Gastrocnemius medialis (tissue), 4 donors: ENCODE measurements around the gene PSMD5. TPM values are rescaled to one million over a fixed set of nuclear protein-coding genes. Genes with fewer than 3 reads are reported as not detected.

Source experiments
- ATAC-seq, 2 donors: fragments of 150-250 bp; one replicate each; pipeline ENCODE4 v1.9.1; 2016
- DNase-seq, 2 donors: peaks; one replicate each; pipeline ENCODE4 v3.0.0-alpha.2; 2019
- H3K27ac ChIP-seq, 4 donors: fragments of 200-600 bp; sonication (generic); 1 replicate in 1 of 4; 2 replicates in 3 of 4; pipeline ENCODE4 v1.5.1; 2016 to 2018; ENCODE audit warnings: mild to moderate bottlenecking in 2 of 4, moderate library complexity in 1 of 4
- H3K27me3 ChIP-seq, 3 donors: fragments of 200-600 bp; sonication (generic) in 2 of 3; 1 replicate in 1 of 3; 2 replicates in 2 of 3; pipeline versions ENCODE4 v1.5.1 to v1.6.0; 2016 to 2019; ENCODE audit warnings: mild to moderate bottlenecking in 1 of 3, moderate library complexity in 1 of 3
- H3K36me3 ChIP-seq, 2 donors: fragments of 200-600 bp; sonication (generic) in 1 of 2; one replicate each; pipeline ENCODE4 v1.5.1; 2017 to 2018
- H3K4me1 ChIP-seq, 2 donors: fragments of 200-600 bp; sonication (generic) in 1 of 2; one replicate each; pipeline ENCODE4 v1.5.1; 2016 to 2017; ENCODE audit warnings: mild to moderate bottlenecking in 2 of 2
- H3K4me3 ChIP-seq, 4 donors: fragments of 200-600 bp; sonication (generic) in 3 of 4; 1 replicate in 1 of 4; 2 replicates in 3 of 4; pipeline ENCODE4 v1.5.1; 2016 to 2019; ENCODE audit warnings: mild to moderate bottlenecking in 2 of 4
- H3K9me3 ChIP-seq, 3 donors: fragments of 200-600 bp; sonication (generic) in 2 of 3; 1 replicate in 1 of 3; 2 replicates in 2 of 3; pipeline ENCODE4 v1.5.1; 2016 to 2019
- CTCF ChIP-seq, 5 experiments: fragments of 450-650 bp in 3 of 5; fragments of 200-600 bp in 2 of 5; sonication (generic) in 2 of 5; IDR thresholded peaks in 4 of 5; conservative IDR thresholded peaks in 1 of 5; 1 replicate in 4 of 5; 2 replicates in 1 of 5; pipeline ENCODE4 v1.5.1; 2016 to 2019; ENCODE audit warnings: antibody characterized with exemption in 5 of 5, mild to moderate bottlenecking in 3 of 5, moderate library complexity in 3 of 5
- POLR2A ChIP-seq, 2 donors: fragments of 450-650 bp; IDR thresholded peaks; one replicate each; pipeline ENCODE4 v1.6.1; 2017; ENCODE audit warnings: antibody characterized with exemption in 2 of 2, mild to moderate bottlenecking in 2 of 2, moderate library complexity in 2 of 2
- in situ Hi-C, 4 donors: fragments of 200-750 bp; cut with MboI; loops; one replicate each; pipeline versions ENCODE4 v1.15.0 to v1.8.0; 2017; ENCODE audit warnings: low sequenced_read_pairs in 4 of 4
- intact Hi-C: fragments of 100-400 bp; cut with DNase I; formaldehyde crosslinking; loops from one replicate; pipeline ENCODE4 v1.15.1; 2023; ENCODE audit warnings: low total_unique reads
- total RNA-seq, 4 donors: library from RNA; depleted of rRNA; stranded (reverse); fragments of >200 nt; gene quantifications; one replicate each; pipeline versions ENCODE4 v1.1.0 to v1.2.3, GENCODE V29; 2016

The PSMD5 gene
- total RNA-seq, 4 donors from 2014 or later: 9.3 to 35.3 (median 12.6) TPM

GRCh38 chr9:120878188-120879130 lies 35.7 kb upstream of the PSMD5 start:
- TF ChIP-seq POLR2A (IDR thresholded peaks at IDR 0.05): no peak
- ATAC-seq (no peak), DNase-seq (no peak)
- Histone ChIP-seq H3K4me1 (peaks cover 6 to 9% of the 10 kb centered on the region in 2 donors), H3K27me3 (peaks cover 0 to 9% (median 6%) of the 10 kb centered on the region in 3 donors), H3K36me3 (no peaks in the 10 kb centered on the region), H3K27ac (no peak overlapping the region), H3K4me3 (peak overlapping the region in 1 of 4 donors; percentile 79), H3K9me3 (no peaks in the 10 kb centered on the region)
- in situ Hi-C loops: loop anchor here in 3 of 4 donors (10.0 kb wide), 1 partner anchor 56 kb away; no protein-coding TSS in a partner anchor
- intact Hi-C loops: no loop called here

- intact Hi-C loops (loop anchor here (2.0 kb wide), 1 partner anchor 59 kb away; no protein-coding TSS in a partner anchor), in situ Hi-C loops (loop anchor here in 3 of 4 donors (10.0 kb wide), 1 partner anchor 57 kb away; no protein-coding TSS in a partner anchor)
- peak overlapping the region; percentile 77 to 81 (median 79) for H3K4me3 ChIP-seq
- H3K27ac ChIP-seq: peak overlapping the region in 3 of 4 donors; percentile 42 to 87 (median 84)
- peaks cover 0 to 9% (median 6%) of the 10 kb centered on the region in 3 donors for H3K27me3 ChIP-seq
- TF ChIP-seq CTCF (IDR thresholded peaks at IDR 0.05 in 4 of 5, conservative IDR thresholded peaks at IDR 0.05 in 1 of 5) (peak in 1 of 5 experiments; percentile 11), POLR2A (IDR thresholded peaks at IDR 0.05) (no peak)
- DNase-seq (no peak), ATAC-seq (peak in 1 of 2 donors; percentile 20)
- H3K9me3 ChIP-seq: no peaks in the 10 kb centered on the region
- no peaks in the 10 kb centered on the region for H3K36me3 ChIP-seq
- peaks cover 6 to 9% of the 10 kb centered on the region in 2 donors for H3K4me1 ChIP-seq
These were observed 34.7 kb upstream of the PSMD5 start for GRCh38 chr9:120877276-120878034.

DNA sequence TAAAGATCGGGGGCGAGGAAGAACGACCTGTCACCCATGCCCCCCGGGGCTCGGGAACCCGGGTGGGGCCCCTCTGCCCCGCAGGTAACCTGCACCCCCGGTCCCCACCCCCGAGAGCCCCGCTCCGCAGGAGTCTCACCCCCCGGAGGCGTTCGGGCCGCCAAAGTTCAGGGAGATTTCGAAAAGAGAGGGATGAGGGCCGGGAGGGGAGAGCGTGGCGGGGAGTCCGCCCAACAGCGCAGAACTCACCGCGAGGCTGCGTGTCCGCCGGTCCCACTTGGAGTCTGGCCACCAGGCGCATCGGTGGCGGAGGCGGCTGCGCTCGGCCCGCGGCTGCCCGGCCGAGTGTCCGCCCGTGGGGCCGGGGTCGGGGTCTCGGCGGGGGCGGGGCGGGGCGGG lies 34.1 kb upstream of the PSMD5 start, which contains the start of gene PHF19:
PHF19 (minus strand) TSS at position 347 of the 399 bp plus-strand sequence. CDS start 2,447 bp downstream, outside the sequence.
- peaks cover 6 to 9% of the 10 kb centered on the region in 2 donors for H3K4me1 ChIP-seq
- ATAC-seq (peak; percentile 20 to 21), DNase-seq (no peak)
- peak within 1 kb of the TSS; percentile 77 to 81 (median 79) for H3K4me3 ChIP-seq
- TF ChIP-seq POLR2A (IDR thresholded peaks at IDR 0.05): no peak
- no peak for TF ChIP-seq CTCF (IDR thresholded peaks at IDR 0.05 in 4 of 5, conservative IDR thresholded peaks at IDR 0.05 in 1 of 5)
- intact Hi-C loops: loop anchor here (2.0 kb wide), 1 partner anchor 60 kb away; no protein-coding TSS in a partner anchor
- H3K27me3 ChIP-seq: peaks cover 0 to 9% (median 6%) of the 10 kb centered on the region in 3 donors
- H3K27ac ChIP-seq: peak within 1 kb of the TSS; percentile 74 to 87 (median 82)
- H3K9me3 ChIP-seq: no peaks in the 10 kb centered on the region
- no peaks in the 10 kb centered on the region for H3K36me3 ChIP-seq
- in situ Hi-C loops: loop anchor here in 3 of 4 donors (10.0 kb wide), 1 partner anchor 58 kb away; no protein-coding TSS in a partner anchor

- in situ Hi-C loops: loop anchor here in 3 of 4 donors (10.0 kb wide), 1 partner anchor 59 kb away; no protein-coding TSS in a partner anchor
- intact Hi-C loops: loop anchor here (2.0 kb wide), 1 partner anchor 61 kb away; no protein-coding TSS in a partner anchor
- Histone ChIP-seq H3K27ac (peak overlapping the region; percentile 74 to 87 (median 82)), H3K4me1 (peaks cover 6 to 9% of the 10 kb centered on the region in 2 donors), H3K27me3 (peaks cover 0 to 9% (median 6%) of the 10 kb centered on the region in 3 donors), H3K36me3 (no peaks in the 10 kb centered on the region), H3K4me3 (peak overlapping the region; percentile 77 to 81 (median 79)), H3K9me3 (no peaks in the 10 kb centered on the region)
- ATAC-seq (peak; percentile 65 to 74), DNase-seq (peak; percentile 50 to 63)
- peak; percentile 12 to 30 for TF ChIP-seq POLR2A (IDR thresholded peaks at IDR 0.05)
- no peak for TF ChIP-seq CTCF (IDR thresholded peaks at IDR 0.05 in 4 of 5, conservative IDR thresholded peaks at IDR 0.05 in 1 of 5)
These were observed 33.5 kb upstream of the PSMD5 start for GRCh38 chr9:120875954-120876841.
